Activated effector memory CD4-positive, alpha-beta T cell treated with Interleukin-2 at 50 U/mL for 16 hours (primary cell): ENCODE data around the gene BCO2.
"Not testable (repeated sequence)": the region's sequence is repeated elsewhere in the genome, so short reads cannot be mapped to it uniquely, and the experiment has no call there.

ENCODE experiments used
- DNase-seq: peaks from one replicate; pipeline ENCODE4 v3.0.0-alpha.2; 2020

BCO2 gene

GRCh38 chr11:112172362-112172994 lies 2.8 kb upstream of the BCO2 start:
- no peak for DNase-seq

- DNase-seq, result no peak
Observed at GRCh38 chr11:112173152-112173551, 2.2 kb upstream of the BCO2 start.

- DNase-seq, result no peak
Observed at GRCh38 chr11:112175599-112175952, 264 bp downstream of the BCO2 start.

GRCh38 chr11:112176077-112176476 lies 765 bp downstream of the BCO2 start:
- DNase-seq, result no peak

- no peak for DNase-seq
Observed at GRCh38 chr11:112177589-112177988, 2.3 kb downstream of the BCO2 start.

- DNase-seq, result no peak
Observed at GRCh38 chr11:112178428-112178827, 3.1 kb downstream of the BCO2 start.

GRCh38 chr11:112178936-112179335 lies 3.6 kb downstream of the BCO2 start:
- no peak for DNase-seq

- DNase-seq, result no peak
Observed at GRCh38 chr11:112179601-112180000, 4.3 kb downstream of the BCO2 start.

GRCh38 chr11:112182867-112183266 lies 7.6 kb downstream of the BCO2 start:
- DNase-seq, result no peak

GRCh38 chr11:112185883-112186282 lies 10.6 kb downstream of the BCO2 start:
- DNase-seq, result no peak

- no peak for DNase-seq
Observed at GRCh38 chr11:112186304-112186703, 11.0 kb downstream of the BCO2 start.

- not testable (repeated sequence) for DNase-seq
Observed at GRCh38 chr11:112195113-112195512, 19.8 kb downstream of the BCO2 start.

GRCh38 chr11:112195951-112196351 lies 20.6 kb downstream of the BCO2 start:
- no peak for DNase-seq

GRCh38 chr11:112196519-112197087 lies 21.3 kb downstream of the BCO2 start:
- no peak for DNase-seq

GRCh38 chr11:112199101-112199500 lies 23.8 kb downstream of the BCO2 start:
- not testable (repeated sequence) for DNase-seq

GRCh38 chr11:112200252-112200651 lies 24.9 kb downstream of the BCO2 start:
- no peak for DNase-seq

GRCh38 chr11:112206071-112206470 lies 30.8 kb downstream of the BCO2 start:
- no peak for DNase-seq

- no peak for DNase-seq
Observed at GRCh38 chr11:112210890-112211289, 35.6 kb downstream of the BCO2 start.

- no peak for DNase-seq
Observed at GRCh38 chr11:112211536-112211935, 36.2 kb downstream of the BCO2 start.

GRCh38 chr11:112212290-112212689 lies 37.0 kb downstream of the BCO2 start:
- no peak for DNase-seq

GRCh38 chr11:112212710-112213109 lies 37.4 kb downstream of the BCO2 start:
- DNase-seq, result no peak

GRCh38 chr11:112213753-112214152 lies 38.4 kb downstream of the BCO2 start:
- DNase-seq, result no peak

GRCh38 chr11:112215621-112216020 lies 40.3 kb downstream of the BCO2 start:
- no peak for DNase-seq

GRCh38 chr11:112216561-112217105 lies 41.3 kb downstream of the BCO2 start:
- no peak for DNase-seq
